ENCODE results near the gene BHLHE40. TPM values are rescaled to one million over a fixed set of nuclear protein-coding genes. Genes with fewer than 3 reads are reported as not detected.

BHLHE40 gene
- polyA plus RNA-seq, 1 of the 3 experiments (the other 2 are of a cell fraction) = 62.2 TPM

DNA sequence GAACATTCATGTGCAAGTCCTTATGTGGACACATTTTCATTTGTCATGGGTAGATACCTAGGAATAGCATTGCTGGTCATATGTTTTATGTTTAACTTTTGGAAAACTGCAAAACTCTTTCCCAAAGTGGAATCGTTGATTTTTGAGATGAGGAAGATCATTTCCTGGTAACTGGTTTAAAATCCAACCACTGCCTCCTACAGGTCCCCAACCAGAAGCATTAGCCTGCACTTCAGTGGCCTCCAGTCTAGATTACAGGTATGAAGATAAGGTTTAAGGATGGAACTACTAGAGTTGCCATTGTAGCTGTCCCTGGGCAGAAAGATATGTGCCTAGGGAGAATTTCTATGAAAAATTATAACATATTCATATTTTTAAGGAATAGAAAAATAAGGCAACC is 48.7 kb upstream of the BHLHE40 start:
- Histone ChIP-seq H3K36me3 (replicated peaks in 1 of 2; ENCODE audit: control insufficient read depth in 1 of 2, insufficient read depth in 2 of 2, low read length in 1 of 2) (no peaks in the 10 kb centered on the region), H3K4me3 (ENCODE audit: low read depth in 2 of 2, low read length in 1 of 2) (no peak overlapping the region), H3K9me2 (no peaks in the 10 kb centered on the region), H3K27me3 (ENCODE audit: insufficient read depth) (no peaks in the 10 kb centered on the region), H3K27ac (ENCODE audit: low read depth in 2 of 2, low read length in 1 of 2) (no peak overlapping the region), H3K4me2 (no peak overlapping the region), H3K9me3 (no peaks in the 10 kb centered on the region), H4K20me1 (ENCODE audit: insufficient read depth) (no peaks in the 10 kb centered on the region), H3K4me1 (ENCODE audit: control insufficient read depth in 1 of 2, insufficient read depth in 2 of 2, low read depth in 1 of 2, low read length in 1 of 2) (no peaks in the 10 kb centered on the region), H3K79me2 (ENCODE audit: insufficient read depth) (no peaks in the 10 kb centered on the region), H3F3A (replicated peaks; ENCODE audit: insufficient read depth) (no peaks in the 10 kb centered on the region), H2AFZ (ENCODE audit: low read depth) (no peak overlapping the region), H3K9ac (no peak overlapping the region)
- ChIA-PET CTCF (no interaction called here), POLR2A (no interaction called here)
- WGBS (ENCODE audit: low lambda C conversion rate) = 60% methylated on average over 1 of the region's 1 CpG
- TF ChIP-seq NRF1 (IDR thresholded peaks at IDR 0.05; ENCODE audit: low read depth, low read length) (no peak), MXI1 (IDR thresholded peaks at IDR 0.05; ENCODE audit: low read depth, low read length) (no peak), TCF12 (IDR thresholded peaks at IDR 0.05) (no peak), RXRA (IDR thresholded peaks at IDR 0.05; ENCODE audit: borderline replicate concordance, low read depth) (no peak)
- DNase-seq = no peak

DNA sequence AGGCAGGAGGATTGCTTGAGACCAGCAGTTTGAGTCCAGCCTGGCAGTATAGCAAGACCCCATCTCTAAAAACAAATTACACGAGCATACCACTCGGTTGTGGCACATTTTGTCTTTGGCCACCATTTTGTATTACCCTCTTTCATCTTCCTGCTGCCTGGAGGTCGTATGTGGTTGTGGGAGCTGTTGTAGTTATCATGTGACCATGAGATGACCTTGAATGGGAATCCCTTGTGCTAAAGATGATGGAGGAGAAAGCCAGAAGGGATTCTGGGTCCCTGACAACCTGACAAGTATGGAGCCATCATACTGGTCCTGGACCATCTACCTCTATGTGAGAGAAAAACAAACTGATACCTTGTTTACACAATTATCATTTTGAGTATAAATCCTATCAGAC is 45.2 kb upstream of the BHLHE40 start:
- H3K4me3 ChIP-seq (ENCODE audit: low read depth in 2 of 2, low read length in 1 of 2) = no peak overlapping the region
- ChIA-PET CTCF (no interaction called here), POLR2A (no interaction called here)
- DNase-seq = no peak
- H3K27me3 ChIP-seq (ENCODE audit: insufficient read depth) = no peaks in the 10 kb centered on the region
- H3K9ac ChIP-seq = no peak overlapping the region
- H3F3A ChIP-seq (replicated peaks; ENCODE audit: insufficient read depth) = no peaks in the 10 kb centered on the region
- H3K4me2 ChIP-seq = no peak overlapping the region
- no peak overlapping the region for H3K27ac ChIP-seq (ENCODE audit: low read depth in 2 of 2, low read length in 1 of 2)
- H3K36me3 ChIP-seq (replicated peaks in 1 of 2; ENCODE audit: control insufficient read depth in 1 of 2, insufficient read depth in 2 of 2, low read length in 1 of 2) = no peaks in the 10 kb centered on the region
- no peaks in the 10 kb centered on the region for H3K4me1 ChIP-seq (ENCODE audit: control insufficient read depth in 1 of 2, insufficient read depth in 2 of 2, low read depth in 1 of 2, low read length in 1 of 2)
- H4K20me1 ChIP-seq (ENCODE audit: insufficient read depth) = no peaks in the 10 kb centered on the region
- no peaks in the 10 kb centered on the region for H3K9me3 ChIP-seq
- H3K79me2 ChIP-seq (ENCODE audit: insufficient read depth) = no peaks in the 10 kb centered on the region
- TF ChIP-seq, protein P1, sequence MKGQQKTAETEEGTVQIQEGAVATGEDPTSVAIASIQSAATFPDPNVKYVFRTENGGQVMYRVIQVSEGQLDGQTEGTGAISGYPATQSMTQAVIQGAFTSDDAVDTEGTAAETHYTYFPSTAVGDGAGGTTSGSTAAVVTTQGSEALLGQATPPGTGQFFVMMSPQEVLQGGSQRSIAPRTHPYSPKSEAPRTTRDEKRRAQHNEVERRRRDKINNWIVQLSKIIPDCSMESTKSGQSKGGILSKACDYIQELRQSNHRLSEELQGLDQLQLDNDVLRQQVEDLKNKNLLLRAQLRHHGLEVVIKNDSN (IDR thresholded peaks at IDR 0.05; ENCODE audit: borderline replicate concordance, low read depth) = no peak
- TF ChIP-seq TAF1 (IDR thresholded peaks at IDR 0.05; ENCODE audit: borderline replicate concordance, low read depth, low read length) (no peak), RAD21 (IDR thresholded peaks at IDR 0.05; ENCODE audit: low read length) (no peak), YY1 (IDR thresholded peaks at IDR 0.05; ENCODE audit: low read depth) (no peak), GABPA (IDR thresholded peaks at IDR 0.05; ENCODE audit: low read depth) (no peak), RCOR1 (IDR thresholded peaks at IDR 0.05; ENCODE audit: low read length) (no peak), TEAD4 (IDR thresholded peaks at IDR 0.05; ENCODE audit: borderline replicate concordance, insufficient read depth) (no peak), SMC3 (IDR thresholded peaks at IDR 0.05; ENCODE audit: low read depth, low read length) (no peak), ELF1 (IDR thresholded peaks at IDR 0.05) (no peak), MEF2A (IDR thresholded peaks at IDR 0.05; ENCODE audit: borderline replicate concordance, low read depth) (no peak), RXRA (IDR thresholded peaks at IDR 0.05; ENCODE audit: borderline replicate concordance, low read depth) (no peak), SIN3A (IDR thresholded peaks at IDR 0.05; ENCODE audit: borderline replicate concordance, low read depth, low read length) (no peak), JUND (IDR thresholded peaks at IDR 0.05) (no peak)
- TF ChIP-seq, protein P2, sequence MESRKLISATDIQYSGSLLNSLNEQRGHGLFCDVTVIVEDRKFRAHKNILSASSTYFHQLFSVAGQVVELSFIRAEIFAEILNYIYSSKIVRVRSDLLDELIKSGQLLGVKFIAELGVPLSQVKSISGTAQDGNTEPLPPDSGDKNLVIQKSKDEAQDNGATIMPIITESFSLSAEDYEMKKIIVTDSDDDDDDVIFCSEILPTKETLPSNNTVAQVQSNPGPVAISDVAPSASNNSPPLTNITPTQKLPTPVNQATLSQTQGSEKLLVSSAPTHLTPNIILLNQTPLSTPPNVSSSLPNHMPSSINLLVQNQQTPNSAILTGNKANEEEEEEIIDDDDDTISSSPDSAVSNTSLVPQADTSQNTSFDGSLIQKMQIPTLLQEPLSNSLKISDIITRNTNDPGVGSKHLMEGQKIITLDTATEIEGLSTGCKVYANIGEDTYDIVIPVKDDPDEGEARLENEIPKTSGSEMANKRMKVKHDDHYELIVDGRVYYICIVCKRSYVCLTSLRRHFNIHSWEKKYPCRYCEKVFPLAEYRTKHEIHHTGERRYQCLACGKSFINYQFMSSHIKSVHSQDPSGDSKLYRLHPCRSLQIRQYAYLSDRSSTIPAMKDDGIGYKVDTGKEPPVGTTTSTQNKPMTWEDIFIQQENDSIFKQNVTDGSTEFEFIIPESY (IDR thresholded peaks at IDR 0.05; ENCODE audit: borderline replicate concordance, low read depth) = no peak
- TF ChIP-seq, protein P3, sequence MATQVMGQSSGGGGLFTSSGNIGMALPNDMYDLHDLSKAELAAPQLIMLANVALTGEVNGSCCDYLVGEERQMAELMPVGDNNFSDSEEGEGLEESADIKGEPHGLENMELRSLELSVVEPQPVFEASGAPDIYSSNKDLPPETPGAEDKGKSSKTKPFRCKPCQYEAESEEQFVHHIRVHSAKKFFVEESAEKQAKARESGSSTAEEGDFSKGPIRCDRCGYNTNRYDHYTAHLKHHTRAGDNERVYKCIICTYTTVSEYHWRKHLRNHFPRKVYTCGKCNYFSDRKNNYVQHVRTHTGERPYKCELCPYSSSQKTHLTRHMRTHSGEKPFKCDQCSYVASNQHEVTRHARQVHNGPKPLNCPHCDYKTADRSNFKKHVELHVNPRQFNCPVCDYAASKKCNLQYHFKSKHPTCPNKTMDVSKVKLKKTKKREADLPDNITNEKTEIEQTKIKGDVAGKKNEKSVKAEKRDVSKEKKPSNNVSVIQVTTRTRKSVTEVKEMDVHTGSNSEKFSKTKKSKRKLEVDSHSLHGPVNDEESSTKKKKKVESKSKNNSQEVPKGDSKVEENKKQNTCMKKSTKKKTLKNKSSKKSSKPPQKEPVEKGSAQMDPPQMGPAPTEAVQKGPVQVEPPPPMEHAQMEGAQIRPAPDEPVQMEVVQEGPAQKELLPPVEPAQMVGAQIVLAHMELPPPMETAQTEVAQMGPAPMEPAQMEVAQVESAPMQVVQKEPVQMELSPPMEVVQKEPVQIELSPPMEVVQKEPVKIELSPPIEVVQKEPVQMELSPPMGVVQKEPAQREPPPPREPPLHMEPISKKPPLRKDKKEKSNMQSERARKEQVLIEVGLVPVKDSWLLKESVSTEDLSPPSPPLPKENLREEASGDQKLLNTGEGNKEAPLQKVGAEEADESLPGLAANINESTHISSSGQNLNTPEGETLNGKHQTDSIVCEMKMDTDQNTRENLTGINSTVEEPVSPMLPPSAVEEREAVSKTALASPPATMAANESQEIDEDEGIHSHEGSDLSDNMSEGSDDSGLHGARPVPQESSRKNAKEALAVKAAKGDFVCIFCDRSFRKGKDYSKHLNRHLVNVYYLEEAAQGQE (IDR thresholded peaks at IDR 0.05; ENCODE audit: low read depth, low read length) = no peak
- TF ChIP-seq, protein P4, sequence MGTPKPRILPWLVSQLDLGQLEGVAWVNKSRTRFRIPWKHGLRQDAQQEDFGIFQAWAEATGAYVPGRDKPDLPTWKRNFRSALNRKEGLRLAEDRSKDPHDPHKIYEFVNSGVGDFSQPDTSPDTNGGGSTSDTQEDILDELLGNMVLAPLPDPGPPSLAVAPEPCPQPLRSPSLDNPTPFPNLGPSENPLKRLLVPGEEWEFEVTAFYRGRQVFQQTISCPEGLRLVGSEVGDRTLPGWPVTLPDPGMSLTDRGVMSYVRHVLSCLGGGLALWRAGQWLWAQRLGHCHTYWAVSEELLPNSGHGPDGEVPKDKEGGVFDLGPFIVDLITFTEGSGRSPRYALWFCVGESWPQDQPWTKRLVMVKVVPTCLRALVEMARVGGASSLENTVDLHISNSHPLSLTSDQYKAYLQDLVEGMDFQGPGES (IDR thresholded peaks at IDR 0.05; ENCODE audit: low read depth, low read length) = no peak
- TF ChIP-seq, protein P5, sequence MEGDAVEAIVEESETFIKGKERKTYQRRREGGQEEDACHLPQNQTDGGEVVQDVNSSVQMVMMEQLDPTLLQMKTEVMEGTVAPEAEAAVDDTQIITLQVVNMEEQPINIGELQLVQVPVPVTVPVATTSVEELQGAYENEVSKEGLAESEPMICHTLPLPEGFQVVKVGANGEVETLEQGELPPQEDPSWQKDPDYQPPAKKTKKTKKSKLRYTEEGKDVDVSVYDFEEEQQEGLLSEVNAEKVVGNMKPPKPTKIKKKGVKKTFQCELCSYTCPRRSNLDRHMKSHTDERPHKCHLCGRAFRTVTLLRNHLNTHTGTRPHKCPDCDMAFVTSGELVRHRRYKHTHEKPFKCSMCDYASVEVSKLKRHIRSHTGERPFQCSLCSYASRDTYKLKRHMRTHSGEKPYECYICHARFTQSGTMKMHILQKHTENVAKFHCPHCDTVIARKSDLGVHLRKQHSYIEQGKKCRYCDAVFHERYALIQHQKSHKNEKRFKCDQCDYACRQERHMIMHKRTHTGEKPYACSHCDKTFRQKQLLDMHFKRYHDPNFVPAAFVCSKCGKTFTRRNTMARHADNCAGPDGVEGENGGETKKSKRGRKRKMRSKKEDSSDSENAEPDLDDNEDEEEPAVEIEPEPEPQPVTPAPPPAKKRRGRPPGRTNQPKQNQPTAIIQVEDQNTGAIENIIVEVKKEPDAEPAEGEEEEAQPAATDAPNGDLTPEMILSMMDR (IDR thresholded peaks at IDR 0.05) = no peak
- TF ChIP-seq, protein P6, sequence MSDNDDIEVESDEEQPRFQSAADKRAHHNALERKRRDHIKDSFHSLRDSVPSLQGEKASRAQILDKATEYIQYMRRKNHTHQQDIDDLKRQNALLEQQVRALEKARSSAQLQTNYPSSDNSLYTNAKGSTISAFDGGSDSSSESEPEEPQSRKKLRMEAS (IDR thresholded peaks at IDR 0.05; ENCODE audit: low read depth) = no peak
- H3K9me2 ChIP-seq = no peaks in the 10 kb centered on the region
- no peak overlapping the region for H2AFZ ChIP-seq (ENCODE audit: low read depth)
- 56% methylated on average over 3 of the region's 3 CpGs for WGBS (ENCODE audit: low lambda C conversion rate)
